Skeletal muscle satellite cell (primary cell): ENCODE measurements around the gene BATF.

Source experiments
- H3K27me3 ChIP-seq: 2 replicates; pipeline ENCODE4 v1.7.0; 2013; ENCODE audit warnings: low read length; ENCODE audit not compliant: control insufficient read depth, insufficient read depth
- H3K36me3 ChIP-seq: 2 replicates; pipeline ENCODE4 v1.7.0; 2013; ENCODE audit warnings: mild to moderate bottlenecking, control low read depth, low read length; ENCODE audit not compliant: insufficient read depth
- H3K4me1 ChIP-seq: 2 replicates; pipeline ENCODE4 v1.7.0; 2013; ENCODE audit warnings: low read length; ENCODE audit not compliant: control insufficient read depth, insufficient read depth
- H3K4me2 ChIP-seq: 2 replicates; pipeline ENCODE4 v1.7.0; 2013; ENCODE audit warnings: mild to moderate bottlenecking, low read length
- H3K4me3 ChIP-seq: 2 replicates; pipeline ENCODE4 v1.7.0; 2013; ENCODE audit warnings: low read length
- H3K9ac ChIP-seq: 2 replicates; pipeline ENCODE4 v1.7.0; 2013; ENCODE audit warnings: mild to moderate bottlenecking, low read depth, low read length, moderate library complexity
- H3K9me3 ChIP-seq: replicated peaks from 2 replicates; pipeline ENCODE4 v1.7.0; 2013; ENCODE audit warnings: mild to moderate bottlenecking, control low read depth, low read length

BATF gene

DNA sequence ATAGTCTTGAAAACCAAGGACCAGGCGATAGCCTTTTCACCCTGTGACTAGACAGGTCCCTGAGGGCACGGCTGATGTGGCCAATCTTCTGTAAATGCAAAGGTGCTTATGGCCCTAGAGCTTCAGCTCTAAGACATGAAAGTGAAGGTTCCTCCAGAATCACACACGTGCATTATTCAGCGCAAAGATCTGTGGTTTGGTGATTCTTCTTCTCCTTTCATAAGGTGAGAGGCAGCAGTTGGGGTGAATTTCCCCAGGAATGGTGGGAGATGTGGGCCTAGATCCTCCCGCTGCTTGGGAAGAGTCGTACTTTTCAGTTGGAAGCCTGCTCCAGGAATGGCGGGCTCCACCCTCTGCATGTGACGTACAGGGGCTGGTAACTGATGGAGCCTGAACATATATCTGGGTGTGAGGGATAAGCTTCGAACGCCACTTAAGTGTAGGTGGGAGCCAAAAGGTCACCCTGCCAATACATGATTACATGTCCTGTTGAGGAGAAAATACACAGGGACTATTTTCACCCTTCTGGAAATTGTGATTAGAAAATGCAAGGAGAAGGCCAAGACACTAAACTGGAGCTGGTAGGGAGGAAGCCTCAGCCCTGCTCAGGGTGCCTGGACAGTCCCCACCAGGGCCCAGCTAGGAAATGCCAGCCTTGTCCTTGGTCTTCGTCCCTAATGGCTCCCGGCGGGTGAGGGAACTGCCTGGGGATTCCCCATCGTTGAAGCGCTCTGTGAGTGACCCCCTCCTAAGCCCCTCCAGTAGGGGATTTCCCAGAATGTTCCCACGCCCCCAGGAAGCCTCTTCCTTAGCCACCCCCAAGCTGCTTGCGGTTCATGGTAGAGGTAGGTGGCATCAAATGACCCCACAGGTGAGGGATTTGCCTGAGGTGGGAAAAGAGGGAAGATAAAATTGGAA is 17.6 kb downstream of the BATF start:
- no peak overlapping the region for H3K4me3 ChIP-seq
- H3K9me3 ChIP-seq, result no peaks in the 10 kb centered on the region
- H3K36me3 ChIP-seq, result no peaks in the 10 kb centered on the region
- H3K27me3 ChIP-seq, result no peaks in the 10 kb centered on the region
- H3K4me2 ChIP-seq, result no peak overlapping the region
- no peak overlapping the region for H3K9ac ChIP-seq
- peaks cover 34% of the 10 kb centered on the region for H3K4me1 ChIP-seq

DNA sequence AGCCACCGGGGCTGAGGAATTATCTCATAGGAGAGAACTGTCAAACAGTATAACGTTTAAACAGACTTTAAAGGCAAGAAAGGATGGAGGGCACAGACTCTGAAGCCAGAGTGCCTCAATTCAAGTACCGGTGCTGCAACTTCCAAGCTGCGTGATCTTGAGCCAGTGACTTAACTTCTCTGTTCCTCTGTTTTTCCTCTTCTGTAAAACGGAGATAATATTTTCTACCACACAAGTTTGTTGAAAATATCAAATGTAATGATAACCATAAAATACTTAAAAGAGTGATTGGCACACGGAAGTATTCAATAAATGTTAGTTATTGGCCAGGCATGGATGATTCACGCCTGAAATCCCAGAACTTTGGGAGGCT is 18.2 kb downstream of the BATF start:
- no peak overlapping the region for H3K4me3 ChIP-seq

DNA sequence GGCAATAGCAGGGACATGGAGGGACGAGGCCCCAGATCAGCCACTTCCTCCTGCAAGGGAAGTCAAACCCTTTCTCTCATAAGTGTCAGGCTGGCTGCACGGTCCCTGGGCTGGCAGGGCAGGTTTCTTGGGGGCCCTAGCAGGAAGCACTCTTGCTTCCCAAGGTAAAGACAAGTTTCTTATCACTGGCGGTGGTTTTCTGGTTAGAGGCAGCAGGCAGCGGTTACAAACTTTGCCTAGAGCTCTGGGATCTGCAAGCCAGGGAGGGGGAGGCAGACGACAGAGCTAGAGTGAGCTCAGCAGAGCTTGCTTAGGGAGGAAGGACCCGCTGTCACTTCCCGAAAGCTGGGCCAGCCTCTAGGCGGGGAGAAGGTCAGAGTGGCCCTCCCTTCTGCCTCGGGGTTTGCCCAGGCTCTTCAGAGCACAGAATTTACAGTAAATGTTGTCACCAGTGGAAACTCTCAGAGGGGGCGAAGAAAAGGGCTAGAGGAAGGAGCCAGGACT is 20.4 kb downstream of the BATF start:
- Histone ChIP-seq H3K36me3 (no peaks in the 10 kb centered on the region), H3K4me2 (no peak overlapping the region), H3K27me3 (no peaks in the 10 kb centered on the region), H3K4me3 (no peak overlapping the region), H3K9ac (no peak overlapping the region), H3K4me1 (peaks cover 14% of the 10 kb centered on the region), H3K9me3 (no peaks in the 10 kb centered on the region)

More for the DNA sequence above, 18.2 kb downstream of the BATF start:
- H3K36me3 ChIP-seq, result no peaks in the 10 kb centered on the region
- no peak overlapping the region for H3K9ac ChIP-seq
- H3K4me2 ChIP-seq, result no peak overlapping the region
- peaks cover 28% of the 10 kb centered on the region for H3K4me1 ChIP-seq
- H3K9me3 ChIP-seq, result no peaks in the 10 kb centered on the region
- H3K27me3 ChIP-seq, result no peaks in the 10 kb centered on the region

DNA sequence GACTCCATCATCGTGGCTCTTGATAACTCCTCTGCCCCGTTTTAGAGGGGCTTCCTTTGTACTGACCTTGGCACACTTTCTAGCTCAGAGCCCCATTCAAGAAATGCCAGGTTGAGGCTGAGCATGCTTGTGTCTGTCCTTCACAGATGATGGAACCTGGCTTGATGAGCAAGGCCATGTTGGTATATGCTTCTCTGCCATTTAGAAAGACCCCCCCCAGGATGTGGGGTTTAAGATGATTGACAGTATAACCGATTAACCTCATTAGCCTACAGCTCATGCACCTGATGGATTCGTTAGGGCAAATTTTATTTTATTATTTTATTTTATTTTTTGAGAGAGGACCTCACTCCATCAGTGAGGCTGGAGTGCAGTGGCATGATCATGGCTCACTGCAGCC is 21.0 kb downstream of the BATF start:
- no peak overlapping the region for H3K9ac ChIP-seq
- no peak overlapping the region for H3K4me3 ChIP-seq
- no peaks in the 10 kb centered on the region for H3K9me3 ChIP-seq
- H3K4me2 ChIP-seq, result no peak overlapping the region
- H3K36me3 ChIP-seq, result no peaks in the 10 kb centered on the region
- no peaks in the 10 kb centered on the region for H3K27me3 ChIP-seq
- peaks cover 16% of the 10 kb centered on the region for H3K4me1 ChIP-seq

DNA sequence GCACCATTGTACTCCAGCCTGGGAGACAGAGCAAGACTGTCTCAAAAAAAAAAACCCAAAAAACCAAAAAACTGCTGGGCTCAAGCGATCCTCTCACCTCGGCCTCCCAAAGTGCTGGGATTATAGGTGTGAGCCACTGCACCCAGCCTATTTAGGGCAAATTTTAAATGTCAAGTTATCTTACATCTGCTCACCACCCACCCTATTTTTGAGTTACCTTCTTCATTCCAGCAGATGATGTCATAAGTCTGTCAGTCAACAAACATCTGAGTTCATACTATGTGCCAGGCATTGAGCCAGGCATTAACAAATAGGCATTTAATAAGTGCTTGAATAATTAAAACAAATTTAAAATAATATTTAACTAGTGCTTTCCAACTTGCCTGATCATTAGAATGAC is 21.5 kb downstream of the BATF start:
- Histone ChIP-seq H3K36me3 (no peaks in the 10 kb centered on the region), H3K4me1 (peaks cover 16% of the 10 kb centered on the region), H3K9me3 (no peaks in the 10 kb centered on the region), H3K4me3 (no peak overlapping the region), H3K4me2 (no peak overlapping the region), H3K27me3 (no peaks in the 10 kb centered on the region), H3K9ac (no peak overlapping the region)

DNA sequence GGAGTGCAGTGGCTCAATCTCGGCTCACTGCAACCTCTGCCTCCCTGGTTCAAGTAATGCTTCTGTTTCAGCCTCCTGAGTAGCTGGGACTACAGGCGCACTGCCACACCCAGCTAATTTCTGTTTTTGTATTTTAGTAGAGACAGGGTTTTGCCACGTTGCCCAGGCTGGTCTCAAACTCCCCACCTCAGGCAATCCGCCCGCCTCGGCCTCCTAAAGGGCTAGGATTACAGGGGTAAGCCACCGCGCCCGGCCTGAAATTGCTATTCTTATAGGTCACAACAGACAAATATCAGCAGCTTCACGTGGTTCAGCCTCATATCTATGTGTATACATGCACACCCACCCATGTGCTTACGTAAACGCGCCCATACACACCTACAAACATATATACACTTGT is 23.6 kb downstream of the BATF start:
- Histone ChIP-seq H3K27me3 (no peaks in the 10 kb centered on the region), H3K4me3 (no peak overlapping the region), H3K9ac (no peak overlapping the region), H3K4me2 (no peak overlapping the region), H3K36me3 (no peaks in the 10 kb centered on the region), H3K9me3 (no peaks in the 10 kb centered on the region), H3K4me1 (peaks cover 16% of the 10 kb centered on the region)

DNA sequence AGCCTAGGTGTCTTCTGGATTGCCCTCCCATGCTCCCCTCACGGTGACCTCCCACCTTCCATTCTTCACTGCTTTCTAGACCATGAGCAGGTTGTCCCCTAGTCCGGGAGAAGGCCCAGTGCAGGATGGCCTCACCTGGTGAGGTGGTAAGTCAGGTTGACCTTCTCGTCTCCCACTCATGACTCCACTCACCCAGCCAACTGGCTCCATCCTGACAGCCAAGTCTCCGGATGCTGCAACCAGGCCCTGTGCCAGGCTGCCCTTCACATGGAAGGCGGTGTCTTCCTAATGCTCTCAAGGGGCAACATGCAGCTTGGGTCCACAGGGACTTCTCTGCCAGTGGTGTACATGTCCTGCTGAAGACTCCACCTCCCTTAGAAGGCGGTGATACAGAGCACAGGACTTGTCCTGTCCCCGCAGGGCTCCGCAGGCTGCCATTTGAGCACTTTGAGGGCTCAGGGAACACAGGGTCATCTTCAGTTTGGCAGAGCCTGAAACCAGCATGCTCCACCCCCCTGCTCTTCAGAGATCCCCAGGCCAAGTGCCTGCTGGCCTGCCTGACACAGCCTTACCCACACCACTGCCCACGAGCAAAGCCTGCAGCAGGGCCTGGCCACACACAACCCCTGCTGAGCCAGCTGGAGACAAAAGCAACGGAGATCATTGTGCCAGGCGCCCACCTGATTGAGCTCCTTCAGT is 25.4 kb downstream of the BATF start:
- Histone ChIP-seq H3K9ac (no peak overlapping the region), H3K4me1 (peaks cover 13% of the 10 kb centered on the region), H3K27me3 (no peaks in the 10 kb centered on the region)

DNA sequence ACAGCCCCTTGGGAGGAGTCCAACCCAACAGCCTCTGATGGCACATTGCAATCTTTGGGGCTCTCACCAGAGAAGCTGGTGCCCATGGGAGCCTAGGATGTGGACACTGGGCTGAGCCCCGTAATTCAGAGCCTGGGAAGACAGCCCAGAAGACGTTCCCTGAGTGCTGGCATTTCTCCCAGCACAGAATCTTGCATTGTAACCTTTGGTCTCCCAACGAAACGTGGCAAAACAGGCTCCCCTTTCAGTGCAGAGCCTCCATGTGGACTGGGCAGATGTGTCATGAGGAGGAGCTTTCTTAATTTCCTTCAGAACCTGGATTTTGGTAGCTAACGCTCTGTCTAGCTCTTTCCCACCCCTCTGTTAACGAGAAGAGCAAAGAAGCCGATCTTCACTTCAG is 26.3 kb downstream of the BATF start:
- no peak overlapping the region for H3K9ac ChIP-seq
- no peak overlapping the region for H3K4me3 ChIP-seq
- peaks cover 8% of the 10 kb centered on the region for H3K4me1 ChIP-seq
- H3K36me3 ChIP-seq, result no peaks in the 10 kb centered on the region
- H3K9me3 ChIP-seq, result no peaks in the 10 kb centered on the region
- no peaks in the 10 kb centered on the region for H3K27me3 ChIP-seq
- no peak overlapping the region for H3K4me2 ChIP-seq

More for the DNA sequence above, 25.4 kb downstream of the BATF start:
- no peak overlapping the region for H3K4me2 ChIP-seq
- H3K36me3 ChIP-seq, result no peaks in the 10 kb centered on the region
- no peak overlapping the region for H3K4me3 ChIP-seq
- no peaks in the 10 kb centered on the region for H3K9me3 ChIP-seq

DNA sequence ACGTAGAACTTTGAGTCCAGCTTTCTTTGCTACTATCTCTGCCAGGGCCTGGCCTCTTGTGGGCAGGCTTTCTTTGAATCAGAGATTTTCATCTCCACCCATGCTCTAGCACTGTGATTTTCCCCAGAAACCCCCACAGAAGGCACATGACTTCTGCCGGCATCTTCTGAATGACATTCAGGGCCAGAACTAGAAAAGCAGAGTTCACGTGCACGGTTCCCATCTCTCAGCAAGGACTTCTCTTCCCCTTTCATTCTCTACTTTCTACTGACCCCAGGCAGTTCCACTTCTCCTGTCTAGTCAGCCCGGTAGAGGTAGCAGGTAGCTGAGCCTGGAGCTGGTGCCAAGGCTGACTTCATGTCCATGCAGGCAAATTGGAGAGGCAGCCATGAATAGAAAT is 26.9 kb downstream of the BATF start:
- Histone ChIP-seq H3K27me3 (no peaks in the 10 kb centered on the region), H3K9ac (no peak overlapping the region), H3K4me2 (no peak overlapping the region), H3K9me3 (no peaks in the 10 kb centered on the region), H3K4me3 (no peak overlapping the region), H3K4me1 (peaks cover 5% of the 10 kb centered on the region), H3K36me3 (no peaks in the 10 kb centered on the region)

DNA sequence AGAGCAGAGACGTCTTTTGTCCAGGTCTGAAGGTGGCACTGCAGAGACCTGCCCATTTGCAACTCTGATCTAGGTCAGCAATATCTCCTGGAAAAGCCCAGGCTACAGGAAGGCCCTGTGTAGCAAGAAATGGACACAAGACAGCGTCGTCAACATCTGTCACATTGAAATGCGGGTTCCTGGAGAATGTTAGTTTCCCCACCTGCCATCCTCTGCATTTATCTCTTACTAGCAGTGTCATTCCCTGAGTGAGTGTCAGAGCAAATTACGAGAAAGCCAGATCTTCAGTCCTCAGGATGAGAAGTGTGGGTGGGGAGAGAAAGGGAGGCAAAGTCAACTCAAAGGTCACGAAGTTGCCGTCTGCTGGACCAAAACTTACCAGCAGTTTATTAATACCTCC is 28.8 kb downstream of the BATF start:
- Histone ChIP-seq H3K4me3 (no peak overlapping the region), H3K9ac (no peak overlapping the region), H3K4me2 (no peak overlapping the region), H3K9me3 (no peaks in the 10 kb centered on the region), H3K36me3 (no peaks in the 10 kb centered on the region), H3K27me3 (no peaks in the 10 kb centered on the region), H3K4me1 (peaks cover 12% of the 10 kb centered on the region)

DNA sequence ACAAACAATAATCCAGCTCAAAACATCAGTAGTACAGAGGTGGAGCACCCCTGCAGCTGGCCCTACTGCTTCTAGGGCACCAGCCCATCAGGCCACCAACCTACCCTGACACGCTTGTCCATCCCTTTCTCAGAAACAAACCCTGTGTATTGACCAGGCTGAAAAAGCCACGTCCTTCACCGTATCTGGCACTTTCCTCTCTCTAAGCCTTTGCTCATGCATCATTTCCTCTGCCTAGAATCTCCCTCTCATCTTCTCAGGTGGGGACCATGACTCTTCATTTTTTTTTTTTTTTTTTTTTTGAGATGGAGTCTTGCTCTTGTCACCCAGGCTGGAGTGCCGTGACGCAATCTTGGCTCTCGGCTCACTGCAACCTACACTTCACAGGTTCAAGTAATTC is 30.9 kb downstream of the BATF start:
- H3K9me3 ChIP-seq, result no peaks in the 10 kb centered on the region
- no peaks in the 10 kb centered on the region for H3K36me3 ChIP-seq
- H3K4me3 ChIP-seq, result no peak overlapping the region
- H3K4me1 ChIP-seq, result peaks cover 8% of the 10 kb centered on the region
- H3K4me2 ChIP-seq, result no peak overlapping the region
- no peak overlapping the region for H3K9ac ChIP-seq
- H3K27me3 ChIP-seq, result no peaks in the 10 kb centered on the region
